ENCODE results near the gene PPFIBP1. TPM values are rescaled to one million over a fixed set of nuclear protein-coding genes. Genes with fewer than 3 reads are reported as not detected.
"Not testable (repeated sequence)": the region's sequence is repeated elsewhere in the genome, so short reads cannot be mapped to it uniquely, and the experiment has no call there.

PPFIBP1 gene
- total and polyA plus RNA-seq, 2 experiments from 2014 or later = 23.5 to 30.9 TPM

DNA sequence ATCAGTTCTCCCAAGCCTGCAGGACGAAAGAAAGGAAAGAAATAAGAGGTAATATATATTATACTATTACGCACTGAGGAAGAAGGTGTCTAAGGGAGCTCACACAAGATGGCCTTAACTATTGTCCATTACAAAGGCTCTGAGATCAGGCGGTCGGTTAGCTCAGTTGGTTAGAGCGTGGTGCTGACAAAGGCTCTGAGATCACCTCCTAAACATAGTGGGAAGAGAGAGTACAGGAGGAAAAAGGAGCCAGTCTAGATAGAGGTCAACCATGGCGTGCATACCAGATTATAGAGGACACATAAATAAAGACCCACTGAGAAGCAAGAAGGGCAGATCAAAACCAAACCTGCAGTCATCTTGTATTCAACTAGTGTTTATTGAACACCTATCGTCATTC lies 118.9 kb downstream of the PPFIBP1 start:
- DNase-seq (ENCODE audit: low read depth in 1 of 2, low spot score in 1 of 2); H3K27ac ChIP-seq; H3K27me3 ChIP-seq; H3K4me3 ChIP-seq; H3K9me3 ChIP-seq (ENCODE audit: low read depth); H3K36me3 ChIP-seq; H3K4me1 ChIP-seq (ENCODE audit: low read depth): not testable (repeated sequence)

DNA sequence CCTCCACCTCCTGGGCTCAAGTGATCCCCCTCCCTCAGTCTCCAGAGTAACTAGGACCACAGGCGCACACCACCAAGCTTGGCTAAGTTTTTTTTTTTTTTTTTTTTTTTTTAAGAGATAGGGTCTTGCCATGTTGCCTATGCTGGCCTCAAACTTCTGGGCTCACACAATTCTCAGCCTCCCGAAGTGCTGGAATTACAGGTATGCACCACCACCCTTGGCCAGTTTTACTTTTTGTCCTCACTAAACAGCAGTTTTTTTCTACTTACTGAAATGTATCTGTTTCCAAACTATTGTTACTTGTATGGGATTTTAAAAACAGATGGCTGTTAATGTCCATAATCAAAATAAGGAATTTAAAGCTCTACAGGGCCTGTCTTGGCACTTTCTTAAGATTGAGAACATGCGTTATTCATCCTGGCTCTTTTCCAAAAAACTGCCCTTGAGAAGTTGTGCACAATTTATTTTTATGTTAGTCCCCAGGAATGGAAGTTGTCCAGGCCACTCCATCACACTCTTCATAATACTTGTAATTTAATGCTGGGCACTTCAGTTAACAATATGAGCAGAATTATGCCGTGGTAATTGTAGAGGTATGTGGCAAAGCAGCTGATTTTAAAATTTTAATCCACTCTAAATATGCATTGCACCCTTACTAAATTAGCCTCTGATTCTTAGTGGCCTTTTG lies 120.3 kb downstream of the PPFIBP1 start:
- peak in 1 of 2 donors; percentile 77 for DNase-seq (ENCODE audit: low read depth in 1 of 2, low spot score in 1 of 2)
- Histone ChIP-seq H3K36me3 (no peaks in the 10 kb centered on the region), H3K9me3 (ENCODE audit: low read depth) (no peaks in the 10 kb centered on the region), H3K27me3 (no peaks in the 10 kb centered on the region), H3K4me1 (ENCODE audit: low read depth) (no peaks in the 10 kb centered on the region), H3K27ac (no peak overlapping the region), H3K4me3 (no peak overlapping the region)
- TF ChIP-seq, protein P1, sequence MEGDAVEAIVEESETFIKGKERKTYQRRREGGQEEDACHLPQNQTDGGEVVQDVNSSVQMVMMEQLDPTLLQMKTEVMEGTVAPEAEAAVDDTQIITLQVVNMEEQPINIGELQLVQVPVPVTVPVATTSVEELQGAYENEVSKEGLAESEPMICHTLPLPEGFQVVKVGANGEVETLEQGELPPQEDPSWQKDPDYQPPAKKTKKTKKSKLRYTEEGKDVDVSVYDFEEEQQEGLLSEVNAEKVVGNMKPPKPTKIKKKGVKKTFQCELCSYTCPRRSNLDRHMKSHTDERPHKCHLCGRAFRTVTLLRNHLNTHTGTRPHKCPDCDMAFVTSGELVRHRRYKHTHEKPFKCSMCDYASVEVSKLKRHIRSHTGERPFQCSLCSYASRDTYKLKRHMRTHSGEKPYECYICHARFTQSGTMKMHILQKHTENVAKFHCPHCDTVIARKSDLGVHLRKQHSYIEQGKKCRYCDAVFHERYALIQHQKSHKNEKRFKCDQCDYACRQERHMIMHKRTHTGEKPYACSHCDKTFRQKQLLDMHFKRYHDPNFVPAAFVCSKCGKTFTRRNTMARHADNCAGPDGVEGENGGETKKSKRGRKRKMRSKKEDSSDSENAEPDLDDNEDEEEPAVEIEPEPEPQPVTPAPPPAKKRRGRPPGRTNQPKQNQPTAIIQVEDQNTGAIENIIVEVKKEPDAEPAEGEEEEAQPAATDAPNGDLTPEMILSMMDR (IDR thresholded peaks at IDR 0.05; ENCODE audit: low read depth, low read length) = no peak

DNA sequence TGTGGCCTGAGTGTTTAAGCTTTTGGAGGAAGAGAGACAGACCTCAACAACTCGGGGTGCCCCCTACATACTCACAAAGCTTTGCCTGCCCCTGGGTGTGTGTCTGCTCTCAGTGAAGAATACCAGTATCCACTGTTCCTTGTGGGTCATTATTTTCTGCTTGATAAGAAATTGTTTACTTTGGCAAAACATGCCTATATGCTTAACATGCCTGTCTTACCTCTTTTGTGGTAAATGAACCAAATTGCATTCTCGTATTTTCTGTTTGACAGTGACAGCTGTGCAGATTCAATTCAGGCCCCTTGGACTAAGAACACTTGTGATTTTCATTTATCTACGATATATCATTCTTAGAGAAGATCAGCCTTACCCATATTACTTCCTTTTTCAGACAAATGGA lies 121.7 kb downstream of the PPFIBP1 start:
- H3K9me3 ChIP-seq (ENCODE audit: low read depth) = no peaks in the 10 kb centered on the region
- no peak for DNase-seq (ENCODE audit: low read depth in 1 of 2, low spot score in 1 of 2)
- H3K27me3 ChIP-seq = no peaks in the 10 kb centered on the region
- H3K4me3 ChIP-seq = no peak overlapping the region
- H3K4me1 ChIP-seq (ENCODE audit: low read depth) = no peaks in the 10 kb centered on the region
- no peaks in the 10 kb centered on the region for H3K36me3 ChIP-seq
- H3K27ac ChIP-seq = no peak overlapping the region
- TF ChIP-seq, protein P1 (IDR thresholded peaks at IDR 0.05; ENCODE audit: low read depth, low read length) = no peak

DNA sequence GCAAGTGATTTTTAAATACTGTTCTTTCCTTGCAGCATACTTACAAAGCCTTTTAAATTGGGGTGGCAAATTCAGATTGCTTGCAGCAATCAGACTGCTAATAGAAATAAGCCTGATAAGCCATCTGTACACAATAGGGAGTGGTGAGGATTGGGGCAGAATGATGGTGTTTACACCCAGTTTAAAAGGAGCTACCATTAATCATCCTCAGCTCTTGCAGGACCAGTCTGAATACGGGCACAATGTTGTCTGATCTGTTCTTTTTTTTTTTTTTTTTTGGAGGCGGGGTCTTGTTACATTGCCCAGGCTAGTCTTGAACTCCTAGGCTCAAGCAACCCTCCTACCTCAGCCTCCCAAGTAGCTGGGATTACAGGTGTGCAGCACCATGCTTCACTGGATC lies 122.1 kb downstream of the PPFIBP1 start:
- no peak for DNase-seq (ENCODE audit: low read depth in 1 of 2, low spot score in 1 of 2)
- TF ChIP-seq, protein P1 (IDR thresholded peaks at IDR 0.05; ENCODE audit: low read depth, low read length) = no peak
- Histone ChIP-seq H3K27me3 (no peaks in the 10 kb centered on the region), H3K9me3 (ENCODE audit: low read depth) (no peaks in the 10 kb centered on the region), H3K36me3 (no peaks in the 10 kb centered on the region), H3K27ac (no peak overlapping the region), H3K4me3 (no peak overlapping the region), H3K4me1 (ENCODE audit: low read depth) (no peaks in the 10 kb centered on the region)

DNA sequence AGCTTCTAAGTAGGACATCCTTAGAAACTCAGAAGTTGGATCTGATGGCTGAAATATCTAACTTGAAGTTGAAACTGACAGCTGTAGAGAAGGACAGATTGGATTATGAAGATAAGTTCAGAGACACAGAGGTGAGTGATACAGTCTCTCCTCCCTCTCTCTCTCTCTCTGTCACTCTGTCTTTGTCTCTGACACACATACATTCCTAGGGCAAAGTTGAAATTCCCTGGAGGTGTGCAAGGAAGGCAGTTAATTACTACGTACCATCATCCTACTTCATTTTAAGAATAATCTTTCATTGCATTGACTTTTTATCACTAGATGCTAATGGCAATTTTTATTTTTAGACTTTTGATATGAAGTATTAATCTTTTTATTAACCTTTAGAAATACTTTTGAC lies 126.0 kb downstream of the PPFIBP1 start:
- Histone ChIP-seq H3K27ac (no peak overlapping the region), H3K36me3 (no peaks in the 10 kb centered on the region), H3K4me3 (no peak overlapping the region), H3K27me3 (no peaks in the 10 kb centered on the region), H3K4me1 (ENCODE audit: low read depth) (no peaks in the 10 kb centered on the region), H3K9me3 (ENCODE audit: low read depth) (no peaks in the 10 kb centered on the region)
- TF ChIP-seq, protein P1 (IDR thresholded peaks at IDR 0.05; ENCODE audit: low read depth, low read length) = no peak
- DNase-seq (ENCODE audit: low read depth in 1 of 2, low spot score in 1 of 2) = no peak

DNA sequence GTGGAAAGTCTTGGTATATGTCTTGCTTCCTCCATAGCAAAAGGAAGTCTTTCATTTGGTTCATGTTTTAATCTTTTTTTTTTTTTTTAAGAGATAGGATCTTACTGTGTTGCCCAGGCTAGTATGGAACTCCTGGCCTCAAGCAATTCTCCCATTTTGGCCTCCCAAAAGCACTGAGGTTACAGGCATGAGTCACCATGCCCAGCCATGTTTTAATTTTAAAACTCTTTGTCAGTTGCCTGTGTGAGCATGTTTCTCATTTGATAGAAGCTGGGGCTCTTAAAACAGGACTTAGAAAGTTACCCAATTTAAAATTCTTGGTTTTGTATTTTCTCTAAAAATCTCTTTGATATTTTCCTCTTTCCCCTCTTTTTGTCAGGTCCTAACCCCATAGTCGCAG lies 127.2 kb downstream of the PPFIBP1 start:
- H3K4me3 ChIP-seq = no peak overlapping the region
- H3K27ac ChIP-seq = no peak overlapping the region
- H3K9me3 ChIP-seq (ENCODE audit: low read depth) = no peaks in the 10 kb centered on the region
- no peak for DNase-seq (ENCODE audit: low read depth in 1 of 2, low spot score in 1 of 2)
- TF ChIP-seq, protein P1 (IDR thresholded peaks at IDR 0.05; ENCODE audit: low read depth, low read length) = no peak
- H3K4me1 ChIP-seq (ENCODE audit: low read depth) = no peaks in the 10 kb centered on the region
- no peaks in the 10 kb centered on the region for H3K36me3 ChIP-seq
- H3K27me3 ChIP-seq = no peaks in the 10 kb centered on the region

Measured in cardiac muscle cell (in vitro differentiated cells and primary cell).